Mesothelial cell of epicardium (in vitro differentiated cells): ENCODE measurements around the gene SYT13. TPM values are rescaled to one million over a fixed set of nuclear protein-coding genes. Genes with fewer than 3 reads are reported as not detected.

ENCODE experiments used
- DNase-seq, 2 experiments: peaks; one replicate each; pipeline ENCODE4 v3.0.0; 2021; ENCODE audit warnings: low spot score in 2 of 2; ENCODE audit not compliant: unreplicated experiment in 2 of 2
- H3K27ac Mint-ChIP-seq: 2 replicates; pipeline ENCODE4 v1.8.0; 2021; ENCODE audit warnings: mixed read lengths
- H3K27me3 Mint-ChIP-seq: 2 replicates; pipeline ENCODE4 v1.8.0; 2021; ENCODE audit warnings: low read depth, mixed read lengths
- H3K36me3 Mint-ChIP-seq: 2 replicates; pipeline ENCODE4 v1.8.0; 2021; ENCODE audit warnings: mixed read lengths
- H3K4me1 Mint-ChIP-seq: 2 replicates; pipeline ENCODE4 v1.8.0; 2021; ENCODE audit warnings: mixed read lengths
- H3K4me3 Mint-ChIP-seq: 2 replicates; pipeline ENCODE4 v1.8.0; 2021; ENCODE audit warnings: mild to moderate bottlenecking, moderate library complexity, mixed read lengths
- H3K9me3 Mint-ChIP-seq: 2 replicates; pipeline ENCODE4 v1.8.0; 2021; ENCODE audit warnings: mixed read lengths
- total RNA-seq: library from RNA; stranded (reverse); gene quantifications from 3 replicates; pipeline ENCODE4 v1.2.1, GENCODE V29; 2021
- TF ChIP-seq, protein P1 (sequence below): fragments of 200-600 bp; sonication (generic); IDR thresholded peaks from one replicate; pipeline ENCODE4 v1.5.0; 2021; ENCODE audit warnings: antibody characterized with exemption; ENCODE audit not compliant: unreplicated experiment

SYT13 gene
- total RNA-seq, 1 donor from 2014 or later: 6.8 TPM

DNA sequence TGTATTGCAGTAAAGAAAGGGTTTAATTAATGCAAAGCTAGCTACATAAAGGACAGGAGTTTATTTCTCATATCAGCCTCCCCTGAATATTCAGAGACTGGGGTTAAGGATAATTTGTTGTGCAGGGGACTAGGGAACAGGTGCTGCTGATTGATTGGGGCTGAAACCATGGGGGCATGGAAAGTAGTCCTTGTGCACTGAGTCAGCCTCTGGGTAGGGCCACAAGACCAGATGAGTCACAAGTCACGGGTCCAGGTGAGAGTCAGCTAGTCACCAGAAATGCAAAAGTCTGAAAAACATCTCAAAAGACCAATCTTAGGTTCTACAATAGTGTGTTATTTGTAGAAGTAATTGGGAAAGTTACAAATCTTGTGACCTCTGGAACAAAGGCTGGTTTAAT is 32.9 kb upstream of the SYT13 start:
- peaks cover 87% of the 10 kb centered on the region for H3K27me3 Mint-ChIP-seq
- H3K4me1 Mint-ChIP-seq: no peaks in the 10 kb centered on the region

GRCh38 chr11:45318516-45318915 is 32.4 kb upstream of the SYT13 start:
- no peaks in the 10 kb centered on the region for H3K4me1 Mint-ChIP-seq
- no peak overlapping the region for H3K27ac Mint-ChIP-seq
- no peak for DNase-seq

More for the DNA sequence above, 32.9 kb upstream of the SYT13 start:
- TF ChIP-seq, protein P1, sequence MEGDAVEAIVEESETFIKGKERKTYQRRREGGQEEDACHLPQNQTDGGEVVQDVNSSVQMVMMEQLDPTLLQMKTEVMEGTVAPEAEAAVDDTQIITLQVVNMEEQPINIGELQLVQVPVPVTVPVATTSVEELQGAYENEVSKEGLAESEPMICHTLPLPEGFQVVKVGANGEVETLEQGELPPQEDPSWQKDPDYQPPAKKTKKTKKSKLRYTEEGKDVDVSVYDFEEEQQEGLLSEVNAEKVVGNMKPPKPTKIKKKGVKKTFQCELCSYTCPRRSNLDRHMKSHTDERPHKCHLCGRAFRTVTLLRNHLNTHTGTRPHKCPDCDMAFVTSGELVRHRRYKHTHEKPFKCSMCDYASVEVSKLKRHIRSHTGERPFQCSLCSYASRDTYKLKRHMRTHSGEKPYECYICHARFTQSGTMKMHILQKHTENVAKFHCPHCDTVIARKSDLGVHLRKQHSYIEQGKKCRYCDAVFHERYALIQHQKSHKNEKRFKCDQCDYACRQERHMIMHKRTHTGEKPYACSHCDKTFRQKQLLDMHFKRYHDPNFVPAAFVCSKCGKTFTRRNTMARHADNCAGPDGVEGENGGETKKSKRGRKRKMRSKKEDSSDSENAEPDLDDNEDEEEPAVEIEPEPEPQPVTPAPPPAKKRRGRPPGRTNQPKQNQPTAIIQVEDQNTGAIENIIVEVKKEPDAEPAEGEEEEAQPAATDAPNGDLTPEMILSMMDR: no peak
- no peak overlapping the region for H3K4me3 Mint-ChIP-seq
- H3K27ac Mint-ChIP-seq: no peak overlapping the region
- no peaks in the 10 kb centered on the region for H3K9me3 Mint-ChIP-seq
- no peaks in the 10 kb centered on the region for H3K36me3 Mint-ChIP-seq
- DNase-seq: no peak

GRCh38 chr11:45316258-45316657 is 30.1 kb upstream of the SYT13 start:
- Mint-ChIP-seq H3K27me3 (peaks cover 82% of the 10 kb centered on the region), H3K27ac (no peak overlapping the region), H3K4me1 (no peaks in the 10 kb centered on the region), H3K36me3 (no peaks in the 10 kb centered on the region), H3K9me3 (no peaks in the 10 kb centered on the region), H3K4me3 (no peak overlapping the region)
- TF ChIP-seq, protein P1: no peak
- DNase-seq: no peak

More at GRCh38 chr11:45318516-45318915, 32.4 kb upstream of the SYT13 start:
- Mint-ChIP-seq H3K4me3 (no peak overlapping the region), H3K27me3 (peaks cover 89% of the 10 kb centered on the region), H3K36me3 (no peaks in the 10 kb centered on the region), H3K9me3 (no peaks in the 10 kb centered on the region)
- TF ChIP-seq, protein P1: no peak

DNA sequence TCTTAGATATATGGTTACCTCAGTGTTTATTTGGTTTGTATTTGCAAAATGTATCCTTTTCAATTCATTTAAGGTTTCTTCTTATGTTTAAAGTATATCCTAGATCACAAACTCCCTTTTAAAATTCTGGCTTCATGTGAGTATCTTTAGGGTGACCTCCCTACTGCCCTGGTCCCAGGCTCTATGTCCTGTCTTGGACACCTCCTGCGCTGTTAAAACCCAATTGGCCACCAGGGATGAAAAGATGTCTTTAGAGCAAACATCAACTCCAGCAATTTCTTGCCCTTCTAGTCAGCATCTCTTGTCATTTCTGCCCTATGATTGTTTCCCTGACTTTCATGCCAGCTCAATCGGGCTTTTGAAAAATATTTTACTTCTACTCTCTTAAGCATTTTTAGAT is 28.8 kb upstream of the SYT13 start:
- H3K27me3 Mint-ChIP-seq: peaks cover 79% of the 10 kb centered on the region
- no peak overlapping the region for H3K27ac Mint-ChIP-seq
- TF ChIP-seq, protein P1: no peak
- no peak overlapping the region for H3K4me3 Mint-ChIP-seq
- DNase-seq: no peak
- no peaks in the 10 kb centered on the region for H3K36me3 Mint-ChIP-seq
- no peaks in the 10 kb centered on the region for H3K4me1 Mint-ChIP-seq
- H3K9me3 Mint-ChIP-seq: peaks cover 5% of the 10 kb centered on the region

GRCh38 chr11:45313171-45313865 is 27.2 kb upstream of the SYT13 start:
- peaks cover 5% of the 10 kb centered on the region for H3K9me3 Mint-ChIP-seq
- TF ChIP-seq, protein P1: no peak
- H3K36me3 Mint-ChIP-seq: no peaks in the 10 kb centered on the region
- no peak for DNase-seq
- no peak overlapping the region for H3K4me3 Mint-ChIP-seq
- no peak overlapping the region for H3K27ac Mint-ChIP-seq
- peaks cover 74% of the 10 kb centered on the region for H3K27me3 Mint-ChIP-seq
- no peaks in the 10 kb centered on the region for H3K4me1 Mint-ChIP-seq
